ENCODE measurements around the gene CXCL6. TPM values are rescaled to one million over a fixed set of nuclear protein-coding genes. Genes with fewer than 3 reads are reported as not detected.

The CXCL6 gene
- 2.3 and 3.6 TPM in 2 replicates for total RNA-seq

GRCh38 chr4:73836373-73837279 lies at the start of gene CXCL6:
TSS of gene CXCL6 (plus strand) at chr4:73836678. CDS start at chr4:73836751, 73 bp downstream.

GRCh38 chr4:73853246-73853704 lies 16.8 kb downstream of the CXCL6 start, which contains the start of gene PF4V1:
TSS of gene PF4V1 (plus strand) at chr4:73853296. CDS start at chr4:73853363, 67 bp downstream.

GRCh38 chr4:73869130-73870055 lies 32.9 kb downstream of the CXCL6 start, which contains the start of gene CXCL1:
TSS of gene CXCL1 (plus strand) at chr4:73869393. CDS start at chr4:73869471, 78 bp downstream.

Other genes starting within 250 kb of the CXCL6 start
- gene RASSF6, start 216.2 kb upstream of the CXCL6 start, total RNA-seq = 5.4 and 6.4 TPM in 2 replicates
- 23.4 and 37.9 TPM in 2 replicates for gene CXCL8, start 96.1 kb upstream of the CXCL6 start, total RNA-seq
- not detected in 2 replicates for gene PF4V1, start 16.6 kb downstream of the CXCL6 start, total RNA-seq
- 61.5 and 97.3 TPM in 2 replicates for gene CXCL1, start 32.7 kb downstream of the CXCL6 start, total RNA-seq
- gene PF4, start 145.3 kb downstream of the CXCL6 start, total RNA-seq = 2.5 TPM in 1 of 2 replicates, not detected in the other
- gene PPBP, start 151.5 kb downstream of the CXCL6 start, total RNA-seq = 1.8 and 3.9 TPM in 2 replicates
- gene CXCL5, start 162.0 kb downstream of the CXCL6 start, total RNA-seq = 4.0 and 4.6 TPM in 2 replicates
- gene CXCL3, start 202.0 kb downstream of the CXCL6 start, total RNA-seq = 2.2 and 5.0 TPM in 2 replicates

All from airway epithelial cell (primary cell).